Keratinocyte (primary cell): Measurements from ENCODE around the gene PLBD2. TPM values are rescaled to one million over a fixed set of nuclear protein-coding genes. Genes with fewer than 3 reads are reported as not detected.

Source experiments
- DNase-seq: peaks from one replicate; pipeline ENCODE4 v3.0.0-alpha.2; 2011; ENCODE audit warnings: low read depth, missing footprints, low spot score
- FAIRE-seq: peaks from 2 replicates; lab custom pipeline; 2011; peaks lifted over from hg19 to GRCh38; lab: Jason Lieb, UNC
- H2AFZ ChIP-seq: 2 replicates; pipeline ENCODE4 v1.6.0; 2012; ENCODE audit warnings: low read length, control low read depth, inconsistent platforms; ENCODE audit not compliant: control insufficient read depth
- H3K27ac ChIP-seq: 2 replicates; pipeline ENCODE4 v1.5.1; 2011; ENCODE audit warnings: low read length; ENCODE audit not compliant: control insufficient read depth, insufficient read depth
- H3K27me3 ChIP-seq: 3 replicates; pipeline ENCODE4 v1.6.0; 2011; ENCODE audit warnings: low read length; ENCODE audit not compliant: control insufficient read depth, insufficient read depth; ENCODE audit errors: extremely low read depth
- H3K36me3 ChIP-seq, 2 experiments: 2 replicates in 1 of 2; 3 replicates in 1 of 2; pipeline ENCODE4 v1.5.1; 2011; ENCODE audit warnings: low read length in 2 of 2, mild to moderate bottlenecking in 1 of 2; ENCODE audit not compliant: control insufficient read depth in 2 of 2, insufficient read depth in 2 of 2; ENCODE audit errors: extremely low read depth in 1 of 2
- H3K4me1 ChIP-seq: 3 replicates; pipeline ENCODE4 v1.5.1; 2011; ENCODE audit warnings: low read length; ENCODE audit not compliant: control insufficient read depth, insufficient read depth; ENCODE audit errors: extremely low read depth
- H3K4me2 ChIP-seq: 3 replicates; pipeline ENCODE4 v1.6.0; 2011; ENCODE audit warnings: low read depth, low read length; ENCODE audit not compliant: control insufficient read depth, insufficient read depth; ENCODE audit errors: extremely low read depth
- H3K4me3 ChIP-seq, 3 experiments: fragments of 200-600 bp in 1 of 3; sonication (generic) in 1 of 3; 2 replicates in 2 of 3; 3 replicates in 1 of 3; pipeline ENCODE4 v1.5.1; 2011 to 2016; ENCODE audit warnings: low read length in 3 of 3, mild to moderate bottlenecking in 3 of 3, control low read depth in 2 of 3, inconsistent platforms in 1 of 3, low read depth in 1 of 3, mixed read lengths in 1 of 3, mixed run types in 1 of 3, moderate library complexity in 1 of 3; ENCODE audit not compliant: control insufficient read depth in 2 of 3, insufficient read depth in 2 of 3; ENCODE audit errors: extremely low read depth in 1 of 3
- H3K79me2 ChIP-seq: 2 replicates; pipeline ENCODE4 v1.6.0; 2012; ENCODE audit warnings: low read length; ENCODE audit not compliant: control insufficient read depth, insufficient read depth
- H3K9ac ChIP-seq: 3 replicates; pipeline ENCODE4 v1.6.0; 2011; ENCODE audit warnings: low read length; ENCODE audit not compliant: control insufficient read depth, insufficient read depth; ENCODE audit errors: extremely low read depth
- H3K9me1 ChIP-seq: 3 replicates; pipeline ENCODE4 v1.6.0; 2011; ENCODE audit warnings: low read length; ENCODE audit not compliant: control insufficient read depth, insufficient read depth; ENCODE audit errors: extremely low read depth
- H3K9me3 ChIP-seq: 2 replicates; pipeline ENCODE4 v1.5.1; 2012; ENCODE audit warnings: low read depth, low read length; ENCODE audit not compliant: control insufficient read depth
- H4K20me1 ChIP-seq: 3 replicates; pipeline ENCODE4 v1.6.0; 2011; ENCODE audit warnings: low read length; ENCODE audit not compliant: control insufficient read depth, insufficient read depth; ENCODE audit errors: extremely low read depth
- CTCF ChIP-seq, 3 experiments: IDR thresholded peaks in 1 of 3; conservative IDR thresholded peaks in 1 of 3; optimal IDR thresholded peaks in 1 of 3; 2 replicates in 2 of 3; 3 replicates in 1 of 3; pipeline versions ENCODE3 to v1.5.1; 2011; ENCODE audit warnings: low read length in 3 of 3, mild to moderate bottlenecking in 3 of 3, moderate library complexity in 2 of 3, control low read depth in 1 of 3, inconsistent platforms in 1 of 3; ENCODE audit not compliant: insufficient read depth in 2 of 3; ENCODE audit errors: extremely low read depth in 1 of 3
- EZH2 ChIP-seq: IDR thresholded peaks from one replicate; pipeline ENCODE4 v1.6.1; 2012; ENCODE audit warnings: inconsistent platforms, mild to moderate bottlenecking, low read length, moderate library complexity
- dilution Hi-C: fragments of 300-500 bp; cut with MboI; formaldehyde crosslinking; loops from one replicate; pipeline ENCODE4 v1.7.0; 2020; ENCODE audit warnings: low sequenced_read_pairs; ENCODE audit not compliant: extremely low pct_ligation_motif_present
- polyA plus RNA-seq, 5 experiments: library from polyadenylated mRNA; depleted of rRNA in 3 of 5; stranded (reverse) in 3 of 5; stranded (forward) in 1 of 5; unstranded in 1 of 5; fragments of >200 nt; gene quantifications; 1 replicate in 1 of 5; 2 replicates in 3 of 5; 3 replicates in 1 of 5; pipeline versions ENCODE4 v1.2.1 to v1.2.3, GENCODE V29; 2011 to 2012; ENCODE audit warnings: missing spikeins in 2 of 5, low read depth in 1 of 5, low replicate concordance in 1 of 5

Gene PLBD2
- polyA plus RNA-seq, 1 donor (not counting 4 experiments of a cell fraction or from before 2014, with no cell fraction given) = 12.9 TPM

GRCh38 chr12:113372371-113372770 lies 14.0 kb downstream of the PLBD2 start:
- H3K9me3 ChIP-seq = no peaks in the 10 kb centered on the region
- H3K27me3 ChIP-seq = no peaks in the 10 kb centered on the region
- H3K4me2 ChIP-seq = no peak overlapping the region
- H4K20me1 ChIP-seq = no peaks in the 10 kb centered on the region
- no peak overlapping the region for H2AFZ ChIP-seq
- dilution Hi-C loops = no loop called here
- H3K36me3 ChIP-seq = peaks cover 13 to 14% of the 10 kb centered on the region in 2 experiments
- no peaks in the 10 kb centered on the region for H3K4me1 ChIP-seq
- no peak overlapping the region for H3K9ac ChIP-seq
- H3K27ac ChIP-seq = no peak overlapping the region
- no peak for DNase-seq
- H3K79me2 ChIP-seq = no peaks in the 10 kb centered on the region
- TF ChIP-seq EZH2 (no peak), CTCF (optimal IDR thresholded peaks at IDR 0.05 in 1 of 3, IDR thresholded peaks at IDR 0.05 in 1 of 3, conservative IDR thresholded peaks at IDR 0.05 in 1 of 3; ENCODE audit: extremely low read depth in 1 of 3, insufficient read depth in 2 of 3, low read length in 3 of 3) (no peak)
- no peaks in the 10 kb centered on the region for H3K9me1 ChIP-seq
- no peak for FAIRE-seq
- H3K4me3 ChIP-seq = no peak overlapping the region

GRCh38 chr12:113373440-113373839 lies 15.1 kb downstream of the PLBD2 start:
- TF ChIP-seq CTCF (optimal IDR thresholded peaks at IDR 0.05 in 1 of 3, IDR thresholded peaks at IDR 0.05 in 1 of 3, conservative IDR thresholded peaks at IDR 0.05 in 1 of 3; ENCODE audit: extremely low read depth in 1 of 3, insufficient read depth in 2 of 3, low read length in 3 of 3) (no peak), EZH2 (no peak)
- Histone ChIP-seq H2AFZ (no peak overlapping the region), H3K9ac (no peak overlapping the region), H3K27ac (no peak overlapping the region), H3K27me3 (no peaks in the 10 kb centered on the region), H3K4me2 (no peak overlapping the region), H3K4me1 (no peaks in the 10 kb centered on the region), H3K4me3 (no peak overlapping the region), H3K36me3 (peaks cover 11 to 14% of the 10 kb centered on the region in 2 experiments), H4K20me1 (no peaks in the 10 kb centered on the region), H3K9me1 (no peaks in the 10 kb centered on the region), H3K79me2 (no peaks in the 10 kb centered on the region), H3K9me3 (no peaks in the 10 kb centered on the region)
- FAIRE-seq = no peak
- dilution Hi-C loops = no loop called here
- DNase-seq = no peak
